ENCODE data around the gene RASGRF2.

RASGRF2 gene

GRCh38 chr5:80982093-80982492, 21.9 kb downstream of the RASGRF2 start:
- no peak overlapping the region for H3K4me3 ChIP-seq (ENCODE audit: low read length)
- TF ChIP-seq CTCF (conservative IDR thresholded peaks at IDR 0.05; ENCODE audit: low read length): no peak
- DNase-seq (ENCODE audit: low read depth): no peak

GRCh38 chr5:80985600-80986228, 25.6 kb downstream of the RASGRF2 start:
- no peak for TF ChIP-seq CTCF (conservative IDR thresholded peaks at IDR 0.05; ENCODE audit: low read length)
- no peak overlapping the region for H3K4me3 ChIP-seq (ENCODE audit: low read length)

GRCh38 chr5:80986382-80986781, 26.2 kb downstream of the RASGRF2 start:
- no peak overlapping the region for H3K4me3 ChIP-seq (ENCODE audit: low read length)
- no peak for DNase-seq (ENCODE audit: low read depth)
- no peak for TF ChIP-seq CTCF (conservative IDR thresholded peaks at IDR 0.05; ENCODE audit: low read length)

More at GRCh38 chr5:80985600-80986228, 25.6 kb downstream of the RASGRF2 start:
- DNase-seq (ENCODE audit: low read depth): no peak

GRCh38 chr5:80987078-80987766, 27.1 kb downstream of the RASGRF2 start:
- DNase-seq (ENCODE audit: low read depth): no peak
- TF ChIP-seq CTCF (conservative IDR thresholded peaks at IDR 0.05; ENCODE audit: low read length): no peak
- no peak overlapping the region for H3K4me3 ChIP-seq (ENCODE audit: low read length)

GRCh38 chr5:80988419-80988935, 28.3 kb downstream of the RASGRF2 start:
- no peak for TF ChIP-seq CTCF (conservative IDR thresholded peaks at IDR 0.05; ENCODE audit: low read length)
- DNase-seq (ENCODE audit: low read depth): no peak
- no peak overlapping the region for H3K4me3 ChIP-seq (ENCODE audit: low read length)

GRCh38 chr5:80989883-80990282, 29.7 kb downstream of the RASGRF2 start:
- no peak for TF ChIP-seq CTCF (conservative IDR thresholded peaks at IDR 0.05; ENCODE audit: low read length)
- H3K4me3 ChIP-seq (ENCODE audit: low read length): no peak overlapping the region
- DNase-seq (ENCODE audit: low read depth): no peak

GRCh38 chr5:80990527-80990926, 30.4 kb downstream of the RASGRF2 start:
- no peak for TF ChIP-seq CTCF (conservative IDR thresholded peaks at IDR 0.05; ENCODE audit: low read length)
- no peak overlapping the region for H3K4me3 ChIP-seq (ENCODE audit: low read length)
- DNase-seq (ENCODE audit: low read depth): no peak
